GM12875 (cell line): ENCODE results near the gene CTNND2.

Experiments
- H3K4me3 ChIP-seq: one replicate; pipeline ENCODE4 v1.5.1; 2011; ENCODE audit warnings: low read depth, low read length, control low read depth
- TF ChIP-seq, protein P1 (sequence below): IDR thresholded peaks from 2 replicates; pipeline ENCODE4 v1.5.1; 2011; ENCODE audit warnings: low read depth, mild to moderate bottlenecking, control low read depth, inconsistent platforms, low read length, moderate library complexity, borderline replicate concordance; ENCODE audit not compliant: insufficient read depth

Gene CTNND2

DNA sequence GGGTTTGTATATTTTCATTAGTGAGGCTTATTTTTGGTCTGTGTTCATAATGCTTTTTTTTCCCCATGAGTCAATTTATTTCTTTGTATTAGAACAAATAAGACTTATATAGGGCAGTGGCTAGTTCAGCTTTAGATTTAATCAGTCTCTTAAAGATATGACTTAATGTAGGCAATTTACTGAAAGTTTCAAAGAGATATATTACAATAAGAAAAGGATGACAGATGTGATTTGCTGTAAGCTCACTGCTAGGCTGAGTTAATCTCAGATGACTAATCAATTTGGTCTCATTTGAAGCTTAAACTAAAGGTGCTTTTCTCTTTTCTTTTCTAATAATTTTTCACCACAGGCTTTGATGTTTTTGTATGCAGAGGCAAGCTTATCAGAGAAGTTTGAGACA is 851.4 kb downstream of the CTNND2 start:
- TF ChIP-seq, protein P1, sequence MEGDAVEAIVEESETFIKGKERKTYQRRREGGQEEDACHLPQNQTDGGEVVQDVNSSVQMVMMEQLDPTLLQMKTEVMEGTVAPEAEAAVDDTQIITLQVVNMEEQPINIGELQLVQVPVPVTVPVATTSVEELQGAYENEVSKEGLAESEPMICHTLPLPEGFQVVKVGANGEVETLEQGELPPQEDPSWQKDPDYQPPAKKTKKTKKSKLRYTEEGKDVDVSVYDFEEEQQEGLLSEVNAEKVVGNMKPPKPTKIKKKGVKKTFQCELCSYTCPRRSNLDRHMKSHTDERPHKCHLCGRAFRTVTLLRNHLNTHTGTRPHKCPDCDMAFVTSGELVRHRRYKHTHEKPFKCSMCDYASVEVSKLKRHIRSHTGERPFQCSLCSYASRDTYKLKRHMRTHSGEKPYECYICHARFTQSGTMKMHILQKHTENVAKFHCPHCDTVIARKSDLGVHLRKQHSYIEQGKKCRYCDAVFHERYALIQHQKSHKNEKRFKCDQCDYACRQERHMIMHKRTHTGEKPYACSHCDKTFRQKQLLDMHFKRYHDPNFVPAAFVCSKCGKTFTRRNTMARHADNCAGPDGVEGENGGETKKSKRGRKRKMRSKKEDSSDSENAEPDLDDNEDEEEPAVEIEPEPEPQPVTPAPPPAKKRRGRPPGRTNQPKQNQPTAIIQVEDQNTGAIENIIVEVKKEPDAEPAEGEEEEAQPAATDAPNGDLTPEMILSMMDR, result no peak
- no peak overlapping the region for H3K4me3 ChIP-seq

DNA sequence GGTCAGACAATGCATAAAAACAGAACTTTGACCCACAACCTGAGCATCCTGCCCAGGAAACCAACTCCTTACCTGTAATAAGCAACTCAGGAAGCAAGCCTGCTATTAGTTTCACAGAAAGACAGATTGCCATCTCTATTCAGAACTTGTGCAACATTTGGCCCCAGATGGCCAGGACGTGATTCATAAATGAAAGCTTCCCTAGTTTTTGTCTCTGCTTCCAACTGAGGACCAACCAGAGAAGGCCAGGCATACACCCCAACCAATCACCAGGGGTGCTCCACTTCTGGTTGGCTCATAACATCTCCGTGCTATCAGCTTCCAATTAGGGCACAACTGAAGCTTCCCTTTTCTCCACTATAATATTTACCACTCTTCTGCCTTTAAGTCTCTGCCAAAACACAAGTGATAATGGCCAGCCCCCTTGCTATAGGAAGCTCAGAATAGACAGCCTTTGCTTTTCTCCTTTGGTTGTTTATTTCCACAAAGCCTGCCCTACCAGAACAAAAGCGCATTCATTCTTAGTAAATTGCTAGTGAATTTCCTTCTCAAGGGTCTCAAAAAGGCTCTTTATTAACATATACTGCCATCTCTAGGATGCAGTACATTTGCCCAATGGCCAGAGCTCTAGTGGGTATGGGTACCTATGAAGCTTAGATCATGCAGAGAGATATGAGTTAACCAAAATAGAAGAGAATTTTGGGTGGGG is 853.5 kb downstream of the CTNND2 start:
- TF ChIP-seq, protein P1, result no peak

DNA sequence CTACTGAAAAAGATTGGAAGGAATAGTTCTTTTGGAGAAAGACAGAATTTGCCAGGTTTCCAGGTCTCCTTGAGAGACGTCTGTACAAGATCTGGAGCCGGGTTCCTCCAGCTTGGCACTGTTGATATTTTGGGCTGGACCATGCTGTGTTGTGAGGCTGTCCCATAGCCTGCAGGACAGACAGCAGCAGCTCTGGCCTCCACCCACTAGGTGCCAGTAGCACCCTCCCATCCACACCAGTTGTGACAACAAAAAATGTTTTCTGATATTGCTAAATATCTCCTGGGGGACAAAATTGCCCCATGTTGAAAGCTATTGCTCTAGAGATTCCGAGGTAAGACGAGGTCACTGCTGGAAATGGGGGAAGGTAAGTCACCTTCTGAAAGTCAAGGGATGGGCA is 855.5 kb downstream of the CTNND2 start:
- H3K4me3 ChIP-seq, result no peak overlapping the region
- TF ChIP-seq, protein P1, result peak; percentile 31; the same call in 1 of the 2 replicates

More for the DNA sequence above, 853.5 kb downstream of the CTNND2 start:
- H3K4me3 ChIP-seq, result no peak overlapping the region

DNA sequence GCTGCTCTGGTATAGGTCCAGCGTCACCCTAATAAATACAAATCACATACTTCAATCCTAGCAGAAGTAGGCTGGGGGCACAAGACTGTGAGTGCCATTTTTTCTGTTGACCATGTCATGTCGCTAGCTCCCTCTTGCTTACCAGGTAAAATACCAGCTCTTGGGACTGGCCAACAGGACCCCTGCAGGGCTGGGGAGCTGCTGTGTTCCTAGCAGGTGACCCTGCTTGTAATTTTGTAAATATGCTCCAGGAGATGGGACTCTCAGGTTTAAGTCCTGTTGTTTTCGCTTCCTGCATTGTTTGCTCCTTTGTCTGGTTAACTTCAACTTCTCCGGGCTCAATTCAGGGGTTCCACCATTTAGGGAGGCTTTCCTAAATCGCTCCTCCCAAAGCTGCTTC is 856.6 kb downstream of the CTNND2 start:
- TF ChIP-seq, protein P1, result no peak

DNA sequence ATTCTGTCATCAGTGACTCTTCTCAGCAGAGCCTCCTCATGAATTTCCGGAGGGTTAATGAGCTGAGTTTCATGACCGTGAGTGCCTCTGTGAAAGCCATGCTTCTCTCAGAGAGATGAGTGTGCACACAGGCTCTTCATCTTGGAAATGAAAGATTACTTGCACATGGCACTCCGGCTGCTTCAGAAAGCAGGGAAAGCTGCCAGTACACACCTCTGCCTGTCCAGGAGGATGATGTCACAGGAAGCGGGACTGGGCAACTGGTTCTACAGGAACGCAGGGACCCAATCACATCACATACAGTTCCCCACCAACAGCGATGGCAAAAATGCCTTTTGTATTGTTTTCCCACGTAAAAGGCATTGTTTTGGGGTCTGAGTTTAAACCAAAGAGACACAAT is 857.2 kb downstream of the CTNND2 start:
- TF ChIP-seq, protein P1, result no peak

More for the DNA sequence above, 856.6 kb downstream of the CTNND2 start:
- no peak overlapping the region for H3K4me3 ChIP-seq

DNA sequence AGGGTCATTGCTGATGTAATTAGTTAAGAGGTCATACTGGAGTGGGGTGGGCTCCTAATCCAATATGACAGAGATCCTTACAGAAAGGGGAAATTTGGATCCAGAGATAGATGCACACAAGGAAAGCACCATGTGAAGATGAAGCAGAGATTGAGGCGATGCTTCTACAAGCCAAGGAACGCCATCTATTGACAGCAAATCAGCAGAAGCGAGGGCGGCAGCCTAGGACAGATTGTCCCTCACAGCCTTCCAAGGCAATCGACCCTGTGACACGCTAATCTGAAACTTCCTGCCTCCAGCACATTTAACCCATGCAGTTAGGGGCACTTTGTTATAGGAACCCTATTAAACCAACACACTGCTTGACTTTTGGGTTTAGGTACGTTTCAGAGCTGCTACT is 858.1 kb downstream of the CTNND2 start:
- TF ChIP-seq, protein P1, result no peak
- no peak overlapping the region for H3K4me3 ChIP-seq

More for the DNA sequence above, 857.2 kb downstream of the CTNND2 start:
- H3K4me3 ChIP-seq, result no peak overlapping the region

DNA sequence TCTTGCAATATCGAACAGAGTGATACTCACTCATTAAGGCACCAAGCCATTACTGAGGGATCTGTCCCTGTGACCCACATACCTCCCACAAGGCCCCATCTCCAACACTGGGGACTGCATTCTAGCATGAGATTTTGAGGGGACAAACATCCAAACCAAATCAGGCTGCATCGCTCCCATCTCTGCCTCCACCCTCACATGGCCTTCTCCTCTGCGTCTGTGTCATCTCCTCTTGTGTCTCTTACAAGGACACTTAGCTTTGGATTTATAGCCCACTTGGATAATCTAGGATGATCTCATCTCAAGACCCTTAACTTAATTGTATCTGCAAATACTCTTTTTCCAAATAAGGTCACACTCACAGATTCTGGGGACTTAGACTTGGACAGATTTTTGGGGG is 858.8 kb downstream of the CTNND2 start:
- no peak overlapping the region for H3K4me3 ChIP-seq
- TF ChIP-seq, protein P1, result no peak
